Endothelial cell (in vitro differentiated cells): ENCODE data around the gene GPX7. TPM values are rescaled to one million over a fixed set of nuclear protein-coding genes. Genes with fewer than 3 reads are reported as not detected.
A peak's percentile ranks its signal among the peaks of the same experiment; 100 is the strongest.

ENCODE experiments used
- DNase-seq: peaks from one replicate; pipeline ENCODE4 v3.0.0; 2021; ENCODE audit warnings: low spot score
- H3K27ac Mint-ChIP-seq: one replicate; pipeline ENCODE4 v1.8.0; 2021; ENCODE audit warnings: mixed read lengths, inconsistent platforms; ENCODE audit not compliant: unreplicated experiment
- H3K27me3 Mint-ChIP-seq: one replicate; pipeline ENCODE4 v1.8.0; 2021; ENCODE audit warnings: mild to moderate bottlenecking, moderate library complexity, mixed read lengths, inconsistent platforms; ENCODE audit not compliant: unreplicated experiment
- H3K36me3 Mint-ChIP-seq: one replicate; pipeline ENCODE4 v1.8.0; 2021; ENCODE audit warnings: mild to moderate bottlenecking, low read depth, mixed read lengths, inconsistent platforms; ENCODE audit not compliant: unreplicated experiment
- H3K4me1 Mint-ChIP-seq: one replicate; pipeline ENCODE4 v1.8.0; 2021; ENCODE audit warnings: mild to moderate bottlenecking, mixed read lengths, inconsistent platforms; ENCODE audit not compliant: unreplicated experiment
- H3K4me3 Mint-ChIP-seq: one replicate; pipeline ENCODE4 v1.8.0; 2021; ENCODE audit warnings: mild to moderate bottlenecking, mixed read lengths, inconsistent platforms; ENCODE audit not compliant: unreplicated experiment
- H3K9me3 Mint-ChIP-seq: one replicate; pipeline ENCODE4 v1.8.0; 2021; ENCODE audit warnings: mixed read lengths, inconsistent platforms; ENCODE audit not compliant: unreplicated experiment
- CTCF ChIP-seq: fragments of 200-600 bp; sonication (generic); IDR thresholded peaks from one replicate; pipeline ENCODE4 v1.5.0; 2021; ENCODE audit warnings: antibody characterized with exemption; ENCODE audit not compliant: unreplicated experiment
- total RNA-seq: library from RNA; stranded (reverse); fragmentation: NEBNext Ultra II Directional; extraction: Animal tissue kit (Norgen Biotek cat#: 25700); gene quantifications from one replicate; pipeline ENCODE4 v1.2.1, GENCODE V29; 2021; ENCODE audit not compliant: unreplicated experiment

The GPX7 gene
- total RNA-seq, 1 donor from 2014 or later: 59.4 TPM

GRCh38 chr1:52554756-52555155, 47.4 kb upstream of the GPX7 start:
- Mint-ChIP-seq H3K9me3 (no peaks in the 10 kb centered on the region), H3K36me3 (no peaks in the 10 kb centered on the region), H3K4me3 (peak overlapping the region; percentile 93), H3K4me1 (peaks cover 21% of the 10 kb centered on the region), H3K27ac (peak overlapping the region; percentile 93), H3K27me3 (peaks cover 4% of the 10 kb centered on the region)
- TF ChIP-seq CTCF: no peak
- no peak for DNase-seq

GRCh38 chr1:52556641-52557360, 45.4 kb upstream of the GPX7 start:
- Mint-ChIP-seq H3K4me3 (no peak overlapping the region), H3K27me3 (peaks cover 4% of the 10 kb centered on the region), H3K9me3 (no peaks in the 10 kb centered on the region), H3K36me3 (no peaks in the 10 kb centered on the region), H3K4me1 (peaks cover 15% of the 10 kb centered on the region), H3K27ac (no peak overlapping the region)
- no peak for TF ChIP-seq CTCF
- no peak for DNase-seq

- Mint-ChIP-seq H3K4me3 (no peak overlapping the region), H3K9me3 (no peaks in the 10 kb centered on the region), H3K27me3 (peaks cover 4% of the 10 kb centered on the region), H3K36me3 (no peaks in the 10 kb centered on the region), H3K4me1 (peaks cover 16% of the 10 kb centered on the region), H3K27ac (no peak overlapping the region)
- DNase-seq: no peak
- TF ChIP-seq CTCF: no peak
Observed at GRCh38 chr1:52558941-52559340, 43.2 kb upstream of the GPX7 start.

GRCh38 chr1:52559875-52560274, 42.3 kb upstream of the GPX7 start:
- Mint-ChIP-seq H3K27me3 (peaks cover 2% of the 10 kb centered on the region), H3K36me3 (no peaks in the 10 kb centered on the region), H3K4me3 (no peak overlapping the region), H3K27ac (no peak overlapping the region), H3K4me1 (peaks cover 8% of the 10 kb centered on the region), H3K9me3 (no peaks in the 10 kb centered on the region)
- no peak for TF ChIP-seq CTCF
- DNase-seq: no peak

- DNase-seq: no peak
- Mint-ChIP-seq H3K27ac (no peak overlapping the region), H3K36me3 (no peaks in the 10 kb centered on the region), H3K4me1 (peaks cover 6% of the 10 kb centered on the region), H3K9me3 (no peaks in the 10 kb centered on the region), H3K27me3 (peaks cover 2% of the 10 kb centered on the region), H3K4me3 (no peak overlapping the region)
- TF ChIP-seq CTCF: no peak
Observed at GRCh38 chr1:52562766-52563165, 39.4 kb upstream of the GPX7 start.
